Bronchial epithelial cell (primary cell): ENCODE results near the gene ITGAL. TPM values are rescaled to one million over a fixed set of nuclear protein-coding genes. Genes with fewer than 3 reads are reported as not detected.
"Not testable (repeated sequence)": the region's sequence is repeated elsewhere in the genome, so short reads cannot be mapped to it uniquely, and the experiment has no call there.

ENCODE experiments used
- DNase-seq: peaks from one replicate; pipeline ENCODE4 v3.0.0-alpha.2; 2010; ENCODE audit warnings: low read depth
- FAIRE-seq: peaks from 2 replicates; lab custom pipeline; 2011; peaks lifted over from hg19 to GRCh38; lab: Jason Lieb, UNC
- H3K27me3 ChIP-seq: 2 replicates; pipeline ENCODE4 v1.5.1; 2011; ENCODE audit warnings: low read length; ENCODE audit not compliant: control insufficient read depth, insufficient read depth
- H3K36me3 ChIP-seq: 2 replicates; pipeline ENCODE4 v1.5.1; 2011; ENCODE audit warnings: low read length; ENCODE audit not compliant: control insufficient read depth, insufficient read depth
- H3K4me3 ChIP-seq: 2 replicates; pipeline ENCODE4 v1.5.1; 2011; ENCODE audit warnings: mild to moderate bottlenecking, low read depth, low read length, control low read depth
- CTCF ChIP-seq: IDR thresholded peaks from 2 replicates; pipeline ENCODE4 v1.5.1; 2011; ENCODE audit warnings: mild to moderate bottlenecking, moderate library complexity, low read length, control low read depth, inconsistent platforms; ENCODE audit not compliant: insufficient read depth, severe bottlenecking
- total RNA-seq: library from RNA; depleted of rRNA; stranded (reverse); fragments of >200 nt; gene quantifications from 2 replicates; pipeline ENCODE4 v1.2.1, GENCODE V29; 2014

The ITGAL gene
- total RNA-seq, 1 donor from 2014 or later: not detected

- TF ChIP-seq CTCF: no peak
These were observed 910 bp downstream of the ITGAL start for GRCh38 chr16:30473231-30474073.

GRCh38 chr16:30474074-30474452 is 1.5 kb downstream of the ITGAL start:
- no peak for TF ChIP-seq CTCF
- Histone ChIP-seq H3K4me3 (no peak overlapping the region), H3K27me3 (peaks cover 5% of the 10 kb centered on the region), H3K36me3 (no peaks in the 10 kb centered on the region)
- FAIRE-seq (no peak), DNase-seq (no peak)

More at GRCh38 chr16:30473231-30474073, 910 bp downstream of the ITGAL start:
- DNase-seq (no peak), FAIRE-seq (no peak)
- no peak overlapping the region for H3K4me3 ChIP-seq
- no peaks in the 10 kb centered on the region for H3K36me3 ChIP-seq
- H3K27me3 ChIP-seq: peaks cover 5% of the 10 kb centered on the region

GRCh38 chr16:30474684-30475083 is 2.1 kb downstream of the ITGAL start:
- no peak for FAIRE-seq
- Histone ChIP-seq H3K36me3 (no peaks in the 10 kb centered on the region), H3K4me3 (no peak overlapping the region), H3K27me3 (peaks cover 5% of the 10 kb centered on the region)
- no peak for DNase-seq
- TF ChIP-seq CTCF: no peak

GRCh38 chr16:30476991-30477390 is 4.4 kb downstream of the ITGAL start:
- TF ChIP-seq CTCF: no peak
- H3K27me3 ChIP-seq: peaks cover 7% of the 10 kb centered on the region
- H3K4me3 ChIP-seq: no peak overlapping the region
- H3K36me3 ChIP-seq: no peaks in the 10 kb centered on the region
- FAIRE-seq: no peak
- no peak for DNase-seq

- not testable (repeated sequence) for H3K4me3 ChIP-seq, DNase-seq, FAIRE-seq, H3K27me3 ChIP-seq, H3K36me3 ChIP-seq
These were observed 5.2 kb downstream of the ITGAL start for GRCh38 chr16:30477773-30478172.

GRCh38 chr16:30478766-30479478 is 6.4 kb downstream of the ITGAL start:
- no peaks in the 10 kb centered on the region for H3K36me3 ChIP-seq
- no peak overlapping the region for H3K4me3 ChIP-seq
- peaks cover 2% of the 10 kb centered on the region for H3K27me3 ChIP-seq
- FAIRE-seq (no peak), DNase-seq (no peak)
- no peak for TF ChIP-seq CTCF
